ENCODE results near the gene ZNF521. TPM values are rescaled to one million over a fixed set of nuclear protein-coding genes. Genes with fewer than 3 reads are reported as not detected.

ZNF521 gene
- total RNA-seq, 2 donors from 2014 or later: 8.0 to 17.2 TPM

DNA sequence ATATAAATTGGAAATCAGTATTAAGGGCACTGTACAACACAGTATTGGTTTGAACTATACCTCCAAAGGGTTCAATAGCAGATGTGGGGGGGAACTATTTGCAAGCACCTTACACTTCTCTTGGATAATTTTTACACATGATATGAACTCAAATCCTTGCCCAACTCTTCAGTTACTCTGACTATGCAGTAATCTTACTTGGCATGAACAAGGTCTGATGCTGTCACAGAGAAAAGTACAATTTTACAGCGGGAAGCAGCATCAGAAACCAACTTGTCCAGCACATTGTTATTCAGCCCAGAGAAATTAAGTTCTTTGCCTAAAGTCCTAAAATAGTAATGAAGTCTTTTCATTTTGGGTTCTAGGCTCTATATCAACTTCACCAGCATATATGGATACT is 98.2 kb downstream of the ZNF521 start:
- H3K36me3 ChIP-seq: no peaks in the 10 kb centered on the region
- no peak overlapping the region for H3K4me3 ChIP-seq
- H3K27me3 ChIP-seq (replicated peaks; ENCODE audit: insufficient read depth): no peaks in the 10 kb centered on the region
- H3K9me3 ChIP-seq: no peaks in the 10 kb centered on the region
- TF ChIP-seq, protein P1, sequence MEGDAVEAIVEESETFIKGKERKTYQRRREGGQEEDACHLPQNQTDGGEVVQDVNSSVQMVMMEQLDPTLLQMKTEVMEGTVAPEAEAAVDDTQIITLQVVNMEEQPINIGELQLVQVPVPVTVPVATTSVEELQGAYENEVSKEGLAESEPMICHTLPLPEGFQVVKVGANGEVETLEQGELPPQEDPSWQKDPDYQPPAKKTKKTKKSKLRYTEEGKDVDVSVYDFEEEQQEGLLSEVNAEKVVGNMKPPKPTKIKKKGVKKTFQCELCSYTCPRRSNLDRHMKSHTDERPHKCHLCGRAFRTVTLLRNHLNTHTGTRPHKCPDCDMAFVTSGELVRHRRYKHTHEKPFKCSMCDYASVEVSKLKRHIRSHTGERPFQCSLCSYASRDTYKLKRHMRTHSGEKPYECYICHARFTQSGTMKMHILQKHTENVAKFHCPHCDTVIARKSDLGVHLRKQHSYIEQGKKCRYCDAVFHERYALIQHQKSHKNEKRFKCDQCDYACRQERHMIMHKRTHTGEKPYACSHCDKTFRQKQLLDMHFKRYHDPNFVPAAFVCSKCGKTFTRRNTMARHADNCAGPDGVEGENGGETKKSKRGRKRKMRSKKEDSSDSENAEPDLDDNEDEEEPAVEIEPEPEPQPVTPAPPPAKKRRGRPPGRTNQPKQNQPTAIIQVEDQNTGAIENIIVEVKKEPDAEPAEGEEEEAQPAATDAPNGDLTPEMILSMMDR (IDR thresholded peaks at IDR 0.05): no peak
- DNase-seq (ENCODE audit: low spot score) (no peak), ATAC-seq (ENCODE audit: insufficient number of reproducible peaks, low FRiP score, low read depth) (no peak)
- H3K27ac ChIP-seq: no peak overlapping the region
- H3K4me1 ChIP-seq (ENCODE audit: control insufficient read depth in 1 of 2, low read depth in 2 of 2): no peaks in the 10 kb centered on the region

DNA sequence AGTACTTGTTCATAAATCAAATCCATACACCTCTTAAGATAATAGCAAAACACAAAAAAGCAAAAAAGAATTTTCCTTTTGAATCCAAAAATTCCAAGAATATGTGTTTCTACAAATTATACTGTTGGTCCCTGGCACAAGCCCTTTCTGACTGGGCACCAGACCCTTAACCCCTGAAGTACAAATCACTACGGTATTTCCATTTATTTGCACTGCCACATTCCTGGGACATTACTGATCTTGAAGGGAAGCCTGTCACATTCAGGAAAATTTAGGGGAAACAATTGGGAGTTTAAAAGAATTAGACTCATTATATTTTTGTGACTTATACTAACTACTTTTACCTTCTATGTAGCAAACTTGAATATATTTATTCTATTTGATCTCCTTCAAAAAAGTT is 98.8 kb downstream of the ZNF521 start:
- Histone ChIP-seq H3K36me3 (no peaks in the 10 kb centered on the region), H3K9me3 (no peaks in the 10 kb centered on the region), H3K27me3 (replicated peaks; ENCODE audit: insufficient read depth) (no peaks in the 10 kb centered on the region), H3K4me3 (no peak overlapping the region), H3K27ac (no peak overlapping the region), H3K4me1 (ENCODE audit: control insufficient read depth in 1 of 2, low read depth in 2 of 2) (no peaks in the 10 kb centered on the region)
- TF ChIP-seq, protein P1 (IDR thresholded peaks at IDR 0.05): no peak
- DNase-seq (ENCODE audit: low spot score) (no peak), ATAC-seq (ENCODE audit: insufficient number of reproducible peaks, low FRiP score, low read depth) (no peak)

DNA sequence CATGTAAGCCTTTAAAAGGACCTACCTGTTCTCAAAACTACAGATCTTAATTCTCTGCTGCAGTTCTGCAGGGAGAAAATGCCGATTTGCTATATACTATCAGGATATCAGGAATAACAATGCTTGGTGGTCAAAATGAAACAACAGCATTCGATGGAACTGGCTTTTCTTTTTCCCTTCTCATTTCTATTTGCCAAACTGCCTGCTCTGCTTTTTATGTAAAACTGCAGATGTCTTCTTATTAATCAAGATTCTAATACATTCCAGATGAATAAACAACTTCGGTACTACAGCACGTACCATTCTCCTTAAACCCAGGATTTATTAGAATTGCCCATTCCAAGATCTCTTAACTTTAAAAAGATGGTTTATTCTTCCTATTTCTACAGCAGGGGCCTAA is 100.9 kb downstream of the ZNF521 start:
- TF ChIP-seq, protein P1 (IDR thresholded peaks at IDR 0.05): no peak
- ATAC-seq (ENCODE audit: insufficient number of reproducible peaks, low FRiP score, low read depth) (no peak), DNase-seq (ENCODE audit: low spot score) (no peak)
- H3K4me3 ChIP-seq: no peak overlapping the region
- no peaks in the 10 kb centered on the region for H3K27me3 ChIP-seq (replicated peaks; ENCODE audit: insufficient read depth)
- H3K9me3 ChIP-seq: no peaks in the 10 kb centered on the region
- no peaks in the 10 kb centered on the region for H3K4me1 ChIP-seq (ENCODE audit: control insufficient read depth in 1 of 2, low read depth in 2 of 2)
- H3K27ac ChIP-seq: no peak overlapping the region
- no peaks in the 10 kb centered on the region for H3K36me3 ChIP-seq

DNA sequence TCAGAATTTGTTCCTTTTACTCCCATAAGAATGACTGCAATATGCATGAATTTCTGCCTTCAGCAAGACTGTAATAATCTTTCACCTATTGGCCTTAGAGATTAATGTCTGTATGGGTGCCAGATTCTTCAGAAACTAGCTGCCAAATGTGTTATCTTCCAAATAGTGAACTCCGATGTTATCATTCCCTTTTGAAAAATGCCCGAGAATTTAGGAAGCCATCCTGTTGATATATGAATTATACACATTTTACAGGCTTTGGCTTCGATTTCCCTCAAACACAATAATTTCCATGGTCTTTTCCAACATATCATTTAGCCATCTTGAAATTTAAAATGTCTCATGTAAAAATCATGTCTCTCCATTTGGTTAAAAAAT is 101.5 kb downstream of the ZNF521 start:
- H3K27ac ChIP-seq: no peak overlapping the region
- DNase-seq (ENCODE audit: low spot score): no peak

DNA sequence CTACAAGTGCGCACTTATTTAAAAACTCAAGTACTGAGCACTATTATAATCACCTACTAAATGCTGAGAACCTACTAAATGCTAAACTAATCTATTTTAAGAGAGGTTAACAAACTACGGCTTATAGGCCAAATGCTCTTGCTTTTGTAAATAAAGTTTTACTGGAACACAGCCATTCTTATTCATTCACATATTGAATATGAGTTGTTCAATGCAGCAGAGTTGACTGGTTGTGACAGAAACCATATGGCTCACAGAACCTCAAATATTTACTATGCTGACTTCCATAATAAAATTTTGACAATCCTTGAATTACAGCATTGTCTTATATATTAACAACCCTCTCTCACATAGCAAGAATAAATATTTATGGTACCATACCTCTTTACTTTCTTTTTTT is 103.2 kb downstream of the ZNF521 start:
- ATAC-seq (ENCODE audit: insufficient number of reproducible peaks, low FRiP score, low read depth) (no peak), DNase-seq (ENCODE audit: low spot score) (no peak)
- Histone ChIP-seq H3K36me3 (no peaks in the 10 kb centered on the region), H3K27me3 (replicated peaks; ENCODE audit: insufficient read depth) (no peaks in the 10 kb centered on the region), H3K4me1 (ENCODE audit: control insufficient read depth in 1 of 2, low read depth in 2 of 2) (no peaks in the 10 kb centered on the region), H3K27ac (no peak overlapping the region), H3K4me3 (no peak overlapping the region), H3K9me3 (no peaks in the 10 kb centered on the region)
- TF ChIP-seq, protein P1 (IDR thresholded peaks at IDR 0.05): no peak

More for the DNA sequence above, 101.5 kb downstream of the ZNF521 start:
- no peaks in the 10 kb centered on the region for H3K9me3 ChIP-seq
- ATAC-seq (ENCODE audit: insufficient number of reproducible peaks, low FRiP score, low read depth): no peak
- TF ChIP-seq, protein P1 (IDR thresholded peaks at IDR 0.05): no peak
- no peaks in the 10 kb centered on the region for H3K36me3 ChIP-seq
- H3K4me3 ChIP-seq: no peak overlapping the region
- no peaks in the 10 kb centered on the region for H3K27me3 ChIP-seq (replicated peaks; ENCODE audit: insufficient read depth)
- H3K4me1 ChIP-seq (ENCODE audit: control insufficient read depth in 1 of 2, low read depth in 2 of 2): no peaks in the 10 kb centered on the region

Data from thoracic aorta (tissue), 2 donors.